Suprapubic skin (tissue), 3 donors: Measurements from ENCODE around the gene NLRC5.

Source experiments
- CTCF ChIP-seq, 2 donors: fragments of 200-600 bp in 1 of 2; fragments of 450-650 bp in 1 of 2; sonication (generic) in 1 of 2; IDR thresholded peaks; one replicate each; pipeline ENCODE4 v1.5.1; 2016 to 2019; ENCODE audit warnings: antibody characterized with exemption in 2 of 2, mild to moderate bottlenecking in 1 of 2, moderate library complexity in 1 of 2
- EP300 ChIP-seq: sonication (generic); formaldehyde crosslinking; IDR thresholded peaks from one replicate; pipeline ENCODE4 v1.6.1; 2017; ENCODE audit warnings: antibody characterized with exemption
- POLR2A ChIP-seq, 2 donors: fragments of 450-650 bp; IDR thresholded peaks; one replicate each; pipeline ENCODE4 v1.6.1; 2017; ENCODE audit warnings: antibody characterized with exemption in 2 of 2, mild to moderate bottlenecking in 2 of 2, moderate library complexity in 2 of 2

DNA sequence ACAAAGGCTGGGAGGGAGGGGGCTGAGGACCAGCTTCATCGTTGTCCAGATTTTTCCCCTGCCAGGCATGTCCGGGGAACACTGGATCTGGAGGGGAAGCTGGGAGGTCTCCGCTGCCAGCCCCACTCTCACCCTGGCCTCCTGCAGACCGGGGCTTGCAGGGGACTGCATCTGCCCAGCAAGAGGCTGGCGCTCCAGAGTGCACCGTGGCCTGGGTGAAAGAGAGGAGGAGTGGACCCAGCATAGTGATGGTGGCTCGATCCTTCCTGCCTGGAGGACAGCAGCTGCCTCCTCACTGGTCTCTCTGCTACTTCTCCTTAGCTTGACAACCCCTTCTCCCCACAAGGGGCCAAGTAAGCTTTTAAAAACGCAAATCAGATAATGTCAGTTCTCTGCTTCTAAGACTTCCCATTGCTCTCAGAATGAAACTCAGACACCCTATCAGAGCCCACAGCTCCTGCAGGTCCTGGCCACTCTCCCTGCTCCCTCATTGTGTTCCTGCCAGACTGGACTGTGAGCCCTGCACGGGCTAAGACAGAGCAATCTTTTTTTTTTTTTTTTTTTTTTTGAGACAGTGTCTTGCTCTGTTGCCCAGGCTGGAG lies 118.1 kb downstream of the NLRC5 start:
- TF ChIP-seq CTCF (IDR thresholded peaks at IDR 0.05): no peak
- TF ChIP-seq POLR2A (IDR thresholded peaks at IDR 0.05): no peak
- TF ChIP-seq EP300: no peak
